Cardiac fibroblast (primary cell): ENCODE data around the gene CDH13.

ENCODE experiments used
- DNase-seq, 2 donors: peaks; one replicate each; pipeline versions ENCODE4 v3.0.0 to v3.0.0-alpha.2; 2010; ENCODE audit warnings: low read depth in 2 of 2
- H3K4me3 ChIP-seq, 2 donors: replicated peaks in 1 of 2; 1 replicate in 1 of 2; 2 replicates in 1 of 2; pipeline ENCODE4 v1.5.1; 2011; ENCODE audit warnings: low read depth in 2 of 2, low read length in 2 of 2, mild to moderate bottlenecking in 2 of 2, moderate library complexity in 1 of 2
- TF ChIP-seq, protein P1 (sequence below): IDR thresholded peaks from one replicate; pipeline ENCODE4 v1.5.1; 2011; ENCODE audit warnings: low read depth, mild to moderate bottlenecking, low read length, inconsistent platforms

The CDH13 gene

DNA sequence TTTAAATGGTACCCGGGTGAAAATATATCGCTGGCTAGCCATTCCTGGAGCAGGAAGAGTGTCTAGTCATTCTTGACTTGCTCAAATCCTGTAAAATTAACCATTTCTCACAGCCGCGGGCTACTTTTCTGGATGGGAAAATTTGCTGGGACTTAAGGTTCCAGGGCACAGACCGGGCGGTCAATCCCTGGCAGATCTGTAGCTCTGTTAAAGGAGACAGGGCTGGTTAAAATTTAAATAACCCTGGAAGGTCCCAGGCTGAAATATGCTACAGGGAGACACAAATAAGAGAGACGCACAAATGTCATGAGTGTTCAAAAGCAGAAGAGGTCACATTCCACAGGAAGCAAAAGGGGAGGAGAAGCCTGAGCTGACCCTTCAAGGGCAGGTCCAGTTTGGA, 951.4 kb downstream of the CDH13 start:
- H3K4me3 ChIP-seq = no peak overlapping the region
- no peak for DNase-seq
- TF ChIP-seq, protein P1, sequence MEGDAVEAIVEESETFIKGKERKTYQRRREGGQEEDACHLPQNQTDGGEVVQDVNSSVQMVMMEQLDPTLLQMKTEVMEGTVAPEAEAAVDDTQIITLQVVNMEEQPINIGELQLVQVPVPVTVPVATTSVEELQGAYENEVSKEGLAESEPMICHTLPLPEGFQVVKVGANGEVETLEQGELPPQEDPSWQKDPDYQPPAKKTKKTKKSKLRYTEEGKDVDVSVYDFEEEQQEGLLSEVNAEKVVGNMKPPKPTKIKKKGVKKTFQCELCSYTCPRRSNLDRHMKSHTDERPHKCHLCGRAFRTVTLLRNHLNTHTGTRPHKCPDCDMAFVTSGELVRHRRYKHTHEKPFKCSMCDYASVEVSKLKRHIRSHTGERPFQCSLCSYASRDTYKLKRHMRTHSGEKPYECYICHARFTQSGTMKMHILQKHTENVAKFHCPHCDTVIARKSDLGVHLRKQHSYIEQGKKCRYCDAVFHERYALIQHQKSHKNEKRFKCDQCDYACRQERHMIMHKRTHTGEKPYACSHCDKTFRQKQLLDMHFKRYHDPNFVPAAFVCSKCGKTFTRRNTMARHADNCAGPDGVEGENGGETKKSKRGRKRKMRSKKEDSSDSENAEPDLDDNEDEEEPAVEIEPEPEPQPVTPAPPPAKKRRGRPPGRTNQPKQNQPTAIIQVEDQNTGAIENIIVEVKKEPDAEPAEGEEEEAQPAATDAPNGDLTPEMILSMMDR = no peak

DNA sequence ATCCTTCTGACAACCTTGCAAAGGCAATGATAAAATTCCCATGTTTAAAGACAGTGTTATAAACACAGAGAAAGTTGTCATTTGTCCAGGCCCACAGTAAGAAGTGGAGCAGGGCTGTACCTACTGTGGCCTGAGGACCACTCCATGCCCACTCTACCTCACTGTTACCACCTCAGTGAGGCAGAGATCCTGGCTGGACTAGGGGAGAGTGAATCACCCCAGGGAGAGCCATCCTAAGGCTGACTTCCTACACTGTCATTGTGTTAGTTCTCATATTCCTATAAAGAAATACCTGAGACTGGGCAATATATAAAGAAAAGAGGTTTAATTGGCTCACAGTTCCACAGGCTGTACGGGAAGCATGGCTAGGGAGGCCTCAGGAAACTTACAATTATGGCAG, 952.3 kb downstream of the CDH13 start:
- no peak for DNase-seq
- TF ChIP-seq, protein P1 = no peak
- H3K4me3 ChIP-seq = no peak overlapping the region

DNA sequence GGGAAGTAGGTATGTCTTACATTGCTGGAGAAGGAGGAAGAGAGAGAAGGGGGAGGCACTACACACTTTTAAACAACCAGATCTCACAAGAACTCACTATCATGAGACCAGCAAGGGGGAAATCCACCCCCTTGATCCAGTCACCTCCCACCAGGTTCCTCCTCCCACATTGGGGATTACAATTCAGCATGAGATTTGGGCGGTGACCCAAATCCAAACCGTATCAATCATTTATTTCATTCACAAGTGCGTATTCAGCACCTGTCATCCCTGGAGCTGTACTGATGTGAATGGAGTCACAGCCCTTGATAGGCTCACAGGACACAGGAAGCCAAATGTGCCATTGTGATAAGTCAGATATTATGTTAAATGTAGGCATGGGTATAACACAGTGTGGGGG, 952.7 kb downstream of the CDH13 start:
- DNase-seq = no peak
- TF ChIP-seq, protein P1 = no peak
- no peak overlapping the region for H3K4me3 ChIP-seq

DNA sequence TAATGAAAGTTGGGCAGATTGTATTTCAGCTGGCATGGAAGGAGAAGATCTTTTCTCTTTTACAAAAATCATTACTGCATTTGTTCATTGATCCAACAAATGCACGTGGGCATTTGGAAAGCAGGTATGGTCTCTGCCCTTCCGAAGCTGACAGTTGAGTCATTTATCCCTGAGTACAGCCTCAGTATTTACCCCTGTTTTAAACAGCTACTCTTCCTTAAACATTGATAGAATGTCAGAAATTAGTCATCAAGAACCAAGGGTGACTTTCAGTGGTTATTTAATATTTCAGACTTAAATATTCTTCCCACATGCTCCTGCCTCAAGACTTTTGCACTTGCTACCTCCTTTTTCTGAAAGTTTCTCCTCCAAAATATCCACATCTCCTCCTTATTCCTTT, 954.3 kb downstream of the CDH13 start:
- TF ChIP-seq, protein P1 = no peak
- no peak for DNase-seq
- H3K4me3 ChIP-seq = no peak overlapping the region

DNA sequence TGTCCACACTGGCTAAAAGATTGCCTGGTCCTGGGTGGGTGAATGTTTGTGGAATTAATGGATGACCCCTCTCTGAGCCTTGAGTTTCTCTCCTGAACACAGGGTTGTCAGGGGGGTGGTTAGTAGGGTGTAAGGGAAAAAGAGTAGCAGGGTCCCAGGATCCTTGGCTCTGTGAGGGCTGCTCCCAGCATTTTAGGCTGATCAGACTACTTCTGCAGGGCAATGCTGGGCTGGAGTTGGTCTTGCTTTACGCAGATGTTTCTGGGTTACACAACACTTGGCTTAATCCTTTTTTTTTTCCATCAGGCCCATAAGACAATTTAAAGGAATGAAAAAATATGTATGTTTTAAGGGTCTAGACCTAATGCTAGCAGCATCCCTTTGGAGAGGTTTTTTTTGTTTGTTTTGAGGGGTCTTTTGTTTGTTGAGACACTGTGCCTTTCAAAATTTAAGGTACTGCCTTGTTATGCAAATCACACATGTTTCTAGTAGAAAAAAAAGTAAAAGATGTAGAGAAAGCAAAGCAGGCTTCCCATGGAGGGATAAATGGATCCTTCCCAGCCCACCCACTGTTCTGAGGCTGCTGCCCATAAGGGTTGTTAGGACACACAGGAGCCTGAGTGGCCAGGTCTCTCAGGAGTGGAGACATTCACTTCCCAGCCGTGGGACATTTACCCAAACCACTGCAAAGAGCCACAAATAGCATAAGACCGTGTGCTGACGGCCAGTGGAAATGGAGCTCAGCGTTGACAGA, 955.4 kb downstream of the CDH13 start:
- TF ChIP-seq, protein P1 = no peak
- no peak overlapping the region for H3K4me3 ChIP-seq
- DNase-seq = no peak

DNA sequence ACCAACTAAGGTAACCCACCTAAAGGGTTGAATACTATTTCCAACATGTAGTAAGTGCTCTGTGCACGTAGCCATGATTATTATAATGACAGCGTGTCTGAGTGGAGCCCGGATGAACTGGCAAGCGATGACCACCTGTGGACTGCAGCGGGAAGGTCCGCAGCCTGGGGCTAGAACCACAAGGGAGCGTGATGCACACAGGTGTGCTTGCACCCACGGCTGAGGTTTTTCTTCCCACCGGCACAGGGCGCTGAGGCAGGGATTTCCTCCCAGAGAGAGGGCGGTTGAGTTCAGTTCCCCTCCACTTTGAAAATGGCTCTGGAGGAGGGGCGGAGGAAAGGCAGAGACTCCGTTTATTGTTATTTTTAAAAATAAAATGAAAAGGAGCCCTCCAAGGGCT, 959.3 kb downstream of the CDH13 start:
- TF ChIP-seq, protein P1 = no peak
- H3K4me3 ChIP-seq = no peak overlapping the region
- no peak for DNase-seq
